Loucy (cell line): Measurements from ENCODE around the gene KLK15.
A peak's percentile ranks its signal among the peaks of the same experiment; 100 is the strongest.

Source experiments
- H2AFZ ChIP-seq: fragments of 200-600 bp; sonication (generic); 2 replicates; pipeline ENCODE4 v1.6.0; 2016; ENCODE audit warnings: antibody characterized with exemption, mild to moderate bottlenecking, low read length, moderate library complexity
- H3F3A ChIP-seq: fragments of 200-600 bp; 2 replicates; pipeline ENCODE4 v1.6.0; 2016; ENCODE audit warnings: antibody characterized with exemption, low read depth, mild to moderate bottlenecking
- H3K27me3 ChIP-seq: fragments of 200-600 bp; sonication (generic); 2 replicates; pipeline ENCODE4 v1.6.1; 2014; ENCODE audit warnings: low read length, mild to moderate bottlenecking; ENCODE audit not compliant: insufficient read depth, poor library complexity, severe bottlenecking
- H3K36me3 ChIP-seq: fragments of 200-600 bp; sonication (generic); 2 replicates; pipeline ENCODE4 v1.6.1; 2016; ENCODE audit warnings: low read length; ENCODE audit not compliant: insufficient read depth
- H3K4me1 ChIP-seq: fragments of 200-600 bp; sonication (generic); 2 replicates; pipeline ENCODE4 v1.5.1; 2014; ENCODE audit warnings: low read length, mild to moderate bottlenecking; ENCODE audit not compliant: insufficient read depth, poor library complexity, severe bottlenecking
- H3K4me2 ChIP-seq: fragments of 200-600 bp; sonication (generic); 2 replicates; pipeline ENCODE4 v1.6.0; 2014; ENCODE audit warnings: antibody characterized with exemption, low read length, low read depth, mild to moderate bottlenecking; ENCODE audit not compliant: poor library complexity, severe bottlenecking
- H3K4me3 ChIP-seq: fragments of 200-600 bp; sonication (generic); 2 replicates; pipeline ENCODE4 v1.5.1; 2014; ENCODE audit warnings: low read length, mild to moderate bottlenecking, mixed read lengths; ENCODE audit not compliant: poor library complexity, severe bottlenecking
- H3K79me2 ChIP-seq: fragments of 200-600 bp; sonication (generic); 2 replicates; pipeline ENCODE4 v1.6.1; 2014; ENCODE audit warnings: low read length; ENCODE audit not compliant: insufficient read depth
- H3K9ac ChIP-seq: fragments of 200-600 bp; sonication (generic); 2 replicates; pipeline ENCODE4 v1.6.0; 2014; ENCODE audit warnings: mild to moderate bottlenecking, low read depth, low read length, moderate library complexity; ENCODE audit not compliant: poor library complexity, severe bottlenecking
- H3K9me2 ChIP-seq: fragments of 200-600 bp; sonication (generic); replicated peaks from 2 replicates; pipeline ENCODE4 v1.6.1; 2016; ENCODE audit warnings: low read depth, low read length, mixed read lengths
- H3K9me3 ChIP-seq: fragments of 200-600 bp; sonication (generic); 2 replicates; pipeline ENCODE4 v1.6.1; 2014; ENCODE audit warnings: mild to moderate bottlenecking, antibody characterized with exemption, low read length, low read depth; ENCODE audit not compliant: insufficient read depth
- H4K20me1 ChIP-seq: fragments of 200-600 bp; sonication (generic); 2 replicates; pipeline ENCODE4 v1.6.0; 2014; ENCODE audit warnings: antibody characterized with exemption, low read length, mild to moderate bottlenecking; ENCODE audit not compliant: insufficient read depth, poor library complexity, severe bottlenecking
- EZH2phosphoT487 ChIP-seq: fragments of 200-600 bp; IDR thresholded peaks from 2 replicates; pipeline ENCODE4 v1.6.1; 2018; ENCODE audit warnings: antibody characterized with exemption, mild to moderate bottlenecking, moderate library complexity, borderline replicate concordance
- TF ChIP-seq, protein P1 (sequence below): fragments of 200-600 bp; sonication (generic); conservative IDR thresholded peaks from 2 replicates; pipeline ENCODE4 v1.5.1; 2014; ENCODE audit warnings: mild to moderate bottlenecking, antibody characterized with exemption, low read length

The KLK15 gene

DNA sequence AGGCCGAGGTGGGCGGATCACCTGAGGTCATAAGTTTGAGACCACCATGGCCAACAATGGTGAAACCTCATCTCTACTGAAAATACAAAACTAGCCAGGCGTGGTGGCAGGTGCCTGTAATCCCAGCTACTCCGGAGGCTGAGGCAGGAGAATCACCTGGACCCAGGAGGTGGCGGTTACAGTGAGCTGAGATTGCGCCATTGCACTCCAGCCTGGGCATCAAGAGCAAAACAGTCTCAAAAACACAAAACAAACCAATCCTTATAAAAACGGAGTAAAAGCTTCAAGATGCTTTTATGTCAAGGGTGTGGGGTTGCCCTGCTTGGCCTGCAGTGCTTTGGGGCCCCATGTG, 36.0 kb downstream of the KLK15 start:
- peaks cover 47% of the 10 kb centered on the region for H3K79me2 ChIP-seq
- no peak overlapping the region for H3K9ac ChIP-seq
- 0 out of 2 replicates have a peak, but pooled peaks cover 4% of the 10 kb centered on the region for H3F3A ChIP-seq
- no peaks in the 10 kb centered on the region for H3K9me2 ChIP-seq
- peaks cover 65% of the 10 kb centered on the region for H4K20me1 ChIP-seq
- no peaks in the 10 kb centered on the region for H3K27me3 ChIP-seq
- no peak overlapping the region for H2AFZ ChIP-seq
- no peaks in the 10 kb centered on the region for H3K9me3 ChIP-seq
- TF ChIP-seq EZH2phosphoT487 = no peak
- TF ChIP-seq, protein P1, sequence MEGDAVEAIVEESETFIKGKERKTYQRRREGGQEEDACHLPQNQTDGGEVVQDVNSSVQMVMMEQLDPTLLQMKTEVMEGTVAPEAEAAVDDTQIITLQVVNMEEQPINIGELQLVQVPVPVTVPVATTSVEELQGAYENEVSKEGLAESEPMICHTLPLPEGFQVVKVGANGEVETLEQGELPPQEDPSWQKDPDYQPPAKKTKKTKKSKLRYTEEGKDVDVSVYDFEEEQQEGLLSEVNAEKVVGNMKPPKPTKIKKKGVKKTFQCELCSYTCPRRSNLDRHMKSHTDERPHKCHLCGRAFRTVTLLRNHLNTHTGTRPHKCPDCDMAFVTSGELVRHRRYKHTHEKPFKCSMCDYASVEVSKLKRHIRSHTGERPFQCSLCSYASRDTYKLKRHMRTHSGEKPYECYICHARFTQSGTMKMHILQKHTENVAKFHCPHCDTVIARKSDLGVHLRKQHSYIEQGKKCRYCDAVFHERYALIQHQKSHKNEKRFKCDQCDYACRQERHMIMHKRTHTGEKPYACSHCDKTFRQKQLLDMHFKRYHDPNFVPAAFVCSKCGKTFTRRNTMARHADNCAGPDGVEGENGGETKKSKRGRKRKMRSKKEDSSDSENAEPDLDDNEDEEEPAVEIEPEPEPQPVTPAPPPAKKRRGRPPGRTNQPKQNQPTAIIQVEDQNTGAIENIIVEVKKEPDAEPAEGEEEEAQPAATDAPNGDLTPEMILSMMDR = no peak
- peaks cover 66% of the 10 kb centered on the region; the same call in 1 of the 2 replicates for H3K36me3 ChIP-seq
- H3K4me3 ChIP-seq = no peak overlapping the region
- peaks cover 12% of the 10 kb centered on the region for H3K4me1 ChIP-seq
- no peak overlapping the region for H3K4me2 ChIP-seq

DNA sequence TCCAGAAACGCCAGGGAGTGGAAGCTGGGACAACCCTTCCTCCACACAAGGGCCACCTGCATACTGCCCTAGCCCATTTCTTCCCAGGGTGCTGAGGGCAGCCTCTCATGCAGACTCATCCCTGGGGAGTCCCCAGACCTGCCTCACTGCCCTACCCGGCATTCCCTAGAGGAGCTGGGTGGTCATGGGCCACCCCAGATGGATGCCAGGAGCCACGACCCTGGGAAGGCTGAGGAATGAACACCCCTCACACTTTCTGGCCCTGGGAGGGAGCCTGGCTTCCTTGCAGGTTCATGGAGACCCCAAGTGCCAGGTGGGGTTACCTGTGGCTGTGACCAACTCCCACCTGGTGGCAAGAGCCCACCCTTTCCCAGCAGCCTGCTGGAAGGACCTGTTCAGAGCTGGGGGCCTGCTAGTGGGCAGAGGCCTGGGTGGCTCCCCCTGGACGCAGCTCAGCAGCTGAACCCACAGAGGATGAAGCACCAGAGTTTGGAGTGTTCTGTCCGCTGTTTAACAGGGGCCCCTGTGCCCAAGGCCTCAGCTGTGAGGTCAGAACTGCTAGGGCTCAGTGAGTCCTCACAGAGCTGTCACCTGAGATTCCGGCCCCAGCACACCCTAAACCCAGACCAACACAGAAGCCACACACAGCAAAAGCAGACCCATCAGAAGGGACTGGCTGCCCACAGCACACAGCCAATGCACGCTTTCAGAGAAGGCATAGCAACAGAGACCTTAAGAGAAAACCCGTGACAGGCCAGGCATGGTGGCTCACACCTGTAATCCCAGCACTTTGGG, 36.5 kb downstream of the KLK15 start:
- Histone ChIP-seq H3F3A (0 out of 2 replicates have a peak, but pooled peaks cover 4% of the 10 kb centered on the region), H3K36me3 (peaks cover 62% of the 10 kb centered on the region; the same call in 1 of the 2 replicates), H3K27me3 (no peaks in the 10 kb centered on the region), H3K9ac (no peak overlapping the region), H3K4me1 (peaks cover 6% of the 10 kb centered on the region), H4K20me1 (peaks cover 60% of the 10 kb centered on the region), H3K4me2 (no peak overlapping the region), H2AFZ (no peak overlapping the region), H3K9me2 (no peaks in the 10 kb centered on the region), H3K4me3 (no peak overlapping the region), H3K79me2 (peaks cover 42% of the 10 kb centered on the region), H3K9me3 (no peaks in the 10 kb centered on the region)
- TF ChIP-seq EZH2phosphoT487 = no peak
- TF ChIP-seq, protein P1 = no peak

DNA sequence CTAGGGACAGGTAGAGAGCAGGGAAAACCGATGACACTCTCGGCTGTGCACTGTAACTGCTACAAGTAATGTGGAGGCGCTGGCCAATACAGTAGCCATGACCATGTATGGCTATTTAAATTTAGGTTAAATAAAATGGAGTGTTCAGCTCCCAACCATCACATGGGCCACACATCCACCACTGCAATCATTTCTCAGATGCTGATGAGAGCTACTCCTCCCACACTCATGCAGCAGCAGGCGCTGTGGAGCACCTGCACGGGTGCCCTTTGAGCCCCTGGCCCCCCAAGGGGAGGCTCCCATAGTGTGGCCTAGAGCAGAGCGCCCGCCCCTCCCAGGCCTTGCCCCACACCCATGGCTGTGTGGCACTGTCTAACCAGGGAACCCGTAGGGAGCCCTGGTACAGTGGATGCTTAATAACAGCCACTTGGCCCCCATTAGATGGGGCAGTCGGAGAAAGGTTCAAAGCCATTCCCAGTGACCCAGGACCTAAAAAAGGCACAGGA, 37.2 kb downstream of the KLK15 start:
- Histone ChIP-seq H3K36me3 (peaks cover 58% of the 10 kb centered on the region; the same call in 1 of the 2 replicates), H3K4me3 (no peak overlapping the region), H4K20me1 (peaks cover 58% of the 10 kb centered on the region), H3K9me3 (no peaks in the 10 kb centered on the region), H3K4me1 (peaks cover 5% of the 10 kb centered on the region), H3K79me2 (peaks cover 37% of the 10 kb centered on the region), H3F3A (0 out of 2 replicates have a peak, but pooled peaks cover 4% of the 10 kb centered on the region), H3K4me2 (no peak overlapping the region), H3K27me3 (no peaks in the 10 kb centered on the region), H3K9me2 (no peaks in the 10 kb centered on the region), H2AFZ (no peak overlapping the region), H3K9ac (no peak overlapping the region)
- TF ChIP-seq, protein P1 = 0 out of 2 replicates have a peak, but pooled peaks have one; percentile 19
- no peak for TF ChIP-seq EZH2phosphoT487
